GM18502 (cell line): Measurements from ENCODE around the gene PRKCI.
A peak's percentile ranks its signal among the peaks of the same experiment; 100 is the strongest.
"Not testable (repeated sequence)": the region's sequence is repeated elsewhere in the genome, so short reads cannot be mapped to it uniquely, and the experiment has no call there.

Experiments used
- ATAC-seq: cut with Tn5 transposase; IDR thresholded peaks from one replicate; pipeline ENCODE4 v1.9.1; 2021; ENCODE audit warnings: mild to moderate bottlenecking; ENCODE audit not compliant: unreplicated experiment, poor library complexity

The PRKCI gene

GRCh38 chr3:170331143-170331542, 108.9 kb downstream of the PRKCI start:
- no peak for ATAC-seq

- no peak for ATAC-seq
These were observed 115.2 kb downstream of the PRKCI start for GRCh38 chr3:170337420-170337819.

- ATAC-seq, result no peak
These were observed 116.6 kb downstream of the PRKCI start for GRCh38 chr3:170338690-170339340.

GRCh38 chr3:170342273-170342672, 120.0 kb downstream of the PRKCI start:
- ATAC-seq, result not testable (repeated sequence)

- not testable (repeated sequence) for ATAC-seq
These were observed 121.6 kb downstream of the PRKCI start for GRCh38 chr3:170343859-170344258.

GRCh38 chr3:170344971-170345370, 122.7 kb downstream of the PRKCI start:
- ATAC-seq, result no peak

GRCh38 chr3:170346481-170347392, 124.5 kb downstream of the PRKCI start:
- ATAC-seq, result peak; percentile 50

- peak; percentile 50 for ATAC-seq
These were observed 128.5 kb downstream of the PRKCI start for GRCh38 chr3:170350515-170351413.

GRCh38 chr3:170352936-170353335, 130.7 kb downstream of the PRKCI start:
- peak; percentile 20 for ATAC-seq

- no peak for ATAC-seq
These were observed 131.3 kb downstream of the PRKCI start for GRCh38 chr3:170353485-170353884.

GRCh38 chr3:170354760-170355159, 132.5 kb downstream of the PRKCI start:
- ATAC-seq, result no peak
